ENCODE results near the gene AQP12B. TPM values are rescaled to one million over a fixed set of nuclear protein-coding genes. Genes with fewer than 3 reads are reported as not detected.

AQP12B gene
- total and polyA plus RNA-seq, 10 of the 15 experiments (the other 5 are each of a cell fraction or from before 2014, with no cell fraction given) = not detected

- no peak for TF ChIP-seq ZBTB40 (IDR thresholded peaks at IDR 0.05; ENCODE audit: borderline replicate concordance)
- no peak for TF ChIP-seq NFXL1 (IDR thresholded peaks at IDR 0.05; ENCODE audit: borderline replicate concordance)
- TF ChIP-seq SIX5 (IDR thresholded peaks at IDR 0.05; ENCODE audit: low read depth, low read length, severe bottlenecking) = no peak
- TF ChIP-seq HDGF (IDR thresholded peaks at IDR 0.05) = no peak
- TF ChIP-seq ZSCAN29 (IDR thresholded peaks at IDR 0.05) = no peak
- TF ChIP-seq BACH1 (IDR thresholded peaks at IDR 0.05; ENCODE audit: borderline replicate concordance) = no peak
- TF ChIP-seq SKIL (IDR thresholded peaks at IDR 0.05; ENCODE audit: low read depth, poor library complexity, severe bottlenecking) = no peak
- no peak for TF ChIP-seq PKNOX1 (IDR thresholded peaks at IDR 0.05)
- TF ChIP-seq ETV6 (conservative IDR thresholded peaks at IDR 0.05 in 1 of 2, IDR thresholded peaks at IDR 0.05 in 1 of 2; ENCODE audit: borderline replicate concordance in 1 of 2, low read depth in 1 of 2) = no peak
- TF ChIP-seq SUZ12 (IDR thresholded peaks at IDR 0.05; ENCODE audit: unreplicated experiment) = no peak
- TF ChIP-seq POLR2A (IDR thresholded peaks at IDR 0.05; ENCODE audit: low read depth, low read length) = no peak
- no peak for TF ChIP-seq TAF1 (IDR thresholded peaks at IDR 0.05; ENCODE audit: borderline replicate concordance, low read depth, low read length)
- TF ChIP-seq RFX5 (IDR thresholded peaks at IDR 0.05; ENCODE audit: low read depth, low read length) = no peak
Observed at GRCh38 chr2:240642806-240643092, 39.9 kb downstream of the AQP12B start (continued).
